Activated CD8-positive, alpha-beta T cell treated with anti-CD3 and anti-CD28 coated beads, Interleukin-2, amount 10 ng/mL, durations not matched to agents 7 days and 5 days (primary cell): ENCODE measurements around the gene ESRP2. TPM values are rescaled to one million over a fixed set of nuclear protein-coding genes. Genes with fewer than 3 reads are reported as not detected.

ENCODE experiments used
- ATAC-seq: fragments of 150-1000 bp; cut with Tn5 transposase; one replicate; pipeline ENCODE4 v1.10.0; 2021; ENCODE audit warnings: moderate library complexity
- CTCF ChIA-PET: fragments of 350-600 bp; sonication (Branson Sonifier 250); formaldehyde crosslinking; loops from one replicate; lab custom pipeline; 2021; ENCODE audit warnings: antibody characterized with exemption; lab: Charles Lee
- POLR2A ChIA-PET: fragments of 350-600 bp; sonication (Branson Sonifier 250); formaldehyde crosslinking; loops from one replicate; lab custom pipeline; 2021; ENCODE audit warnings: antibody characterized with exemption; lab: Charles Lee
- DNase-seq: peaks from one replicate; pipeline ENCODE4 v3.0.0-alpha.2; 2020
- H3K27ac Mint-ChIP-seq: one replicate; pipeline ENCODE4 v1.8.0; 2021; ENCODE audit warnings: mild to moderate bottlenecking, mixed read lengths
- H3K27me3 Mint-ChIP-seq: one replicate; pipeline ENCODE4 v1.8.0; 2021; ENCODE audit warnings: low read depth, mixed read lengths
- H3K36me3 Mint-ChIP-seq: one replicate; pipeline ENCODE4 v1.8.0; 2021; ENCODE audit warnings: low read depth, mixed read lengths
- H3K4me1 Mint-ChIP-seq: one replicate; pipeline ENCODE4 v1.8.0; 2021; ENCODE audit warnings: low read depth, mixed read lengths
- H3K4me3 Mint-ChIP-seq: one replicate; pipeline ENCODE4 v1.8.0; 2021; ENCODE audit warnings: mild to moderate bottlenecking, mixed read lengths
- H3K9me3 Mint-ChIP-seq: one replicate; pipeline ENCODE4 v1.8.0; 2022; ENCODE audit warnings: mixed read lengths; ENCODE audit not compliant: insufficient read depth
- microRNA-seq: library from miRNA; unstranded; fragments of <30 nt; microRNA quantifications from one replicate; pipeline ENCODE4 v1.2.0, GENCODE V29; 2022
- total RNA-seq, 2 experiments: library from RNA; stranded (reverse); gene quantifications; one replicate each; pipeline ENCODE4 v1.2.3, GENCODE V29; 2021

Gene ESRP2
- total RNA-seq, 2 experiments from 2014 or later = 0.18 TPM; not detected in 1

GRCh38 chr16:68179855-68180254 lies 56.1 kb downstream of the ESRP2 start:
- ChIA-PET POLR2A (interaction anchor here (0.7 to 1.2 kb wide), 2 partner anchors 14 to 48 kb away, joined by 3 read pairs; no protein-coding TSS in a partner anchor), CTCF (interaction anchor here (1.3 to 1.4 kb wide), 3 partner anchors 26 to 86 kb away, joined by 3 to 5 read pairs (median 3); no protein-coding TSS in a partner anchor)
- H3K36me3 Mint-ChIP-seq = peaks cover 72% of the 10 kb centered on the region
- peak overlapping the region; percentile 41 for H3K27ac Mint-ChIP-seq
- ATAC-seq (no peak), DNase-seq (no peak)
- no peak overlapping the region for H3K4me3 Mint-ChIP-seq
- H3K27me3 Mint-ChIP-seq = no peaks in the 10 kb centered on the region
- no peaks in the 10 kb centered on the region for H3K9me3 Mint-ChIP-seq
- peaks cover 3% of the 10 kb centered on the region for H3K4me1 Mint-ChIP-seq

DNA sequence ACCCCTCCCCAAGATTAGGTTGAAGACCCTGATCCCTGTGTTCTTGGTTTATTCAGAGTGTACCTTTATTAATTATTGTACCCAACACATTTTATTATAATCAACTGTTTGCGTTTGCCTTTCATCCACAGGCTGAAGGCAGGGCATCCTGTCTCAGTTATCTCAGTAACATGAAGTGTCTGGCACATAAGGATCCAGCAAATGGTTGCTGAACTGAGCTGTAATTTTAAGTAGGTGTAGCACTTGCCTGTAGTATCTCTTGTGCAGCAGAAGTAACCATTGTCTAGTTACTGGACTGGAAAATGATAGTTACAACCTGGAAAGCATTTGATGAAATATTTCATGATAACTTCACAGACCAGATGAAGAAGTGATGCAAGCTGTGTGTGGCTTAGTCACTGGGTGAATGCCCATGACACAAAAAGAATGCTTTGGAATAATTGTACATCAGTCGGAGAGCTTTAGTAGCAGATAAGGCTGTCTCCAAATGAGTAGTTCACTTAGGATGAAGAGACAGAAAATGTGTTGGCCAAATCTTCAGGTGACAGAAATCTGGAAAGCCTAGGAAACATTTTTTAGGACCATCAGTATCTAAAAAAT lies 56.6 kb downstream of the ESRP2 start:
- DNase-seq = no peak
- no peak overlapping the region for H3K4me3 Mint-ChIP-seq
- H3K27ac Mint-ChIP-seq = peak overlapping the region; percentile 9
- no peak for ATAC-seq
- no peaks in the 10 kb centered on the region for H3K27me3 Mint-ChIP-seq
- H3K4me1 Mint-ChIP-seq = peaks cover 3% of the 10 kb centered on the region
- ChIA-PET POLR2A (interaction anchor here (1.2 to 1.3 kb wide), 2 partner anchors 10 to 49 kb away, joined by 3 read pairs; no protein-coding TSS in a partner anchor), CTCF (interaction anchor here (1.0 to 1.4 kb wide), 4 partner anchors 25 to 85 kb away, joined by 3 to 5 read pairs (median 3); no protein-coding TSS in a partner anchor)
- peaks cover 73% of the 10 kb centered on the region for H3K36me3 Mint-ChIP-seq
- H3K9me3 Mint-ChIP-seq = no peaks in the 10 kb centered on the region

Small RNA genes within 50 kb of the gene (microRNA-seq; reads per million reads assigned to microRNA genes)
- gene MIR6773 = not detected

Other genes with a start within 250 kb of the ESRP2 start
- 1 to 10 TPM; 5.6 to 5.9 TPM for gene DPEP2, start 236.6 kb downstream of the ESRP2 start, total RNA-seq
- not detected for gene DPEP2NB, start 220.2 kb downstream of the ESRP2 start, total RNA-seq
- gene DDX28, start 212.9 kb downstream of the ESRP2 start, total RNA-seq = 10 to 100 TPM; 13.6 to 13.9 TPM
- 10 to 100 TPM; 24.1 to 25.2 TPM for gene DUS2, start 212.8 kb downstream of the ESRP2 start, total RNA-seq
- gene NFATC3, start 150.8 kb downstream of the ESRP2 start, total RNA-seq = 100 to 1,000 TPM; 166 to 169 TPM
- gene PLA2G15, start 9.2 kb upstream of the ESRP2 start, total RNA-seq = 1 to 10 TPM; 8.6 to 9.4 TPM
- 10 to 100 TPM; 84.1 to 85.0 TPM for gene SLC7A6, start 28.4 kb upstream of the ESRP2 start, total RNA-seq
- gene SLC7A6OS, start 74.8 kb upstream of the ESRP2 start, total RNA-seq = 10 to 100 TPM; 26.3 to 30.7 TPM
- gene PRMT7, start 74.9 kb upstream of the ESRP2 start, total RNA-seq = 10 to 100 TPM; 70.4 to 73.2 TPM
- gene SMPD3, start 212.4 kb upstream of the ESRP2 start, total RNA-seq = 10 to 100 TPM; 11.1 to 12.0 TPM